ENCODE measurements around the gene RALY.

RALY gene

GRCh38 chr20:34076952-34077351, 83.2 kb downstream of the RALY start:
- no peak for DNase-seq (ENCODE audit: low spot score)

GRCh38 chr20:34078540-34078939, 84.8 kb downstream of the RALY start:
- DNase-seq (ENCODE audit: low spot score), result no peak

GRCh38 chr20:34079818-34080217, 86.1 kb downstream of the RALY start:
- DNase-seq (ENCODE audit: low spot score), result no peak

GRCh38 chr20:34082232-34082887, 88.6 kb downstream of the RALY start:
- no peak for DNase-seq (ENCODE audit: low spot score)

GRCh38 chr20:34083137-34083536, 89.4 kb downstream of the RALY start:
- DNase-seq (ENCODE audit: low spot score), result peak; percentile 51

- no peak for DNase-seq (ENCODE audit: low spot score)
These were observed 90.1 kb downstream of the RALY start for GRCh38 chr20:34083781-34084180.

- DNase-seq (ENCODE audit: low spot score), result no peak
These were observed 90.7 kb downstream of the RALY start for GRCh38 chr20:34084227-34084923.

GRCh38 chr20:34085544-34086040, 91.9 kb downstream of the RALY start:
- DNase-seq (ENCODE audit: low spot score), result no peak

GRCh38 chr20:34088305-34089174, 94.8 kb downstream of the RALY start:
- no peak for DNase-seq (ENCODE audit: low spot score)

GRCh38 chr20:34089175-34089479, 95.4 kb downstream of the RALY start:
- no peak for DNase-seq (ENCODE audit: low spot score)

- DNase-seq (ENCODE audit: low spot score), result no peak
These were observed 96.1 kb downstream of the RALY start for GRCh38 chr20:34089655-34090345.

GRCh38 chr20:34090645-34091044, 96.9 kb downstream of the RALY start:
- no peak for DNase-seq (ENCODE audit: low spot score)

- no peak for DNase-seq (ENCODE audit: low spot score)
These were observed 98.0 kb downstream of the RALY start for GRCh38 chr20:34091637-34092200.

GRCh38 chr20:34093895-34094294, 100.2 kb downstream of the RALY start:
- DNase-seq (ENCODE audit: low spot score), result no peak

- no peak for DNase-seq (ENCODE audit: low spot score)
These were observed 102.1 kb downstream of the RALY start for GRCh38 chr20:34095825-34096224.

GRCh38 chr20:34096699-34097444, 103.2 kb downstream of the RALY start:
- DNase-seq (ENCODE audit: low spot score), result no peak

- DNase-seq (ENCODE audit: low spot score), result no peak
These were observed 104.9 kb downstream of the RALY start for GRCh38 chr20:34098570-34098969.

- DNase-seq (ENCODE audit: low spot score), result no peak
These were observed 106.0 kb downstream of the RALY start for GRCh38 chr20:34099675-34100074.

GRCh38 chr20:34100576-34100975, 106.9 kb downstream of the RALY start:
- DNase-seq (ENCODE audit: low spot score), result peak; percentile 91

GRCh38 chr20:34102342-34102741, 108.6 kb downstream of the RALY start:
- no peak for DNase-seq (ENCODE audit: low spot score)

GRCh38 chr20:34104059-34104458, 110.3 kb downstream of the RALY start:
- DNase-seq (ENCODE audit: low spot score), result no peak
